GM19372 (cell line): ENCODE results near the gene RPL38.

ENCODE experiments used
- ATAC-seq: cut with Tn5 transposase; IDR thresholded peaks from one replicate; pipeline ENCODE4 v1.9.1; 2021; ENCODE audit warnings: mild to moderate bottlenecking, low read depth, moderate library complexity; ENCODE audit not compliant: unreplicated experiment

The RPL38 gene

DNA sequence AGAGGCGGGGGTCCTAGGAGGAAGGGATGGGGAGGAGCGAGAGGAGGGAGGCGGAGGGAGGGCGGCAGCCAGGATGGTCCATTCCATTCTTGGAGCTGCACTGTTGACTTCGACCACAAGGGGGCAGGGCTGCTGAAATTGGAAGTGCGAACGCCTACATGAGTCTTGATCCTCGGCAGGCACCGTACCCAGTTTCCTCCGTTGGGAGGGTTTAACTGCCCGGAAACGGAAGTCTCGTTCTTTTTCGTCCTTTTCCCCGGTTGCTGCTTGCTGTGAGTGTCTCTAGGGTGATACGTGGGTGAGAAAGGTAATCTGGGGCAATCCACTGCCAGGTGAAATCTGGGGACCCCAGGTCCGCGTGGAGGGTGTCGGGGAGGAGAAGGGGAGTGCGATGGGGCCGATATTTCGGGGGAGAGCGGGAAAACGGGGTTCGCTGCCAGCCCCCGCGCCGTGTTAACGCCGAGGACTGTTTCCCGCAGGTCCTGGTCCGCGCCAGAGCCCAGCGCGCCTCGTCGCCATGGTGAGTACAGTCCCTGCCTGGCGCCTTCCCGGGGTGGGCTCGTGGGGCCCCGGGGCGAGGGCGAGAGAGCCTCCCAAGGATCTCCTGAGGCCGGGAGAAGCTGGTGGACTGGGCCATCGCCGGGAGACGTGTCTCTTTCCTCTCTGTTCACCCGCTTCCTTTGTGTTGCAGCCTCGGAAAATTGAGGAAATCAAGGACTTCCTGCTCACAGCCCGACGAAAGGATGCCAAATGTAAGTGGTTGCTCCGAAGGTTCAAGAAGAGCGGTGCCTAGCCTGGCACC is at the start of gene RPL38:
Gene RPL38, plus strand, starts transcription at position 240 of the 802 bp plus-strand sequence. Its CDS starts 278 bp downstream, at position 518.
- peak; percentile 76 for ATAC-seq

DNA sequence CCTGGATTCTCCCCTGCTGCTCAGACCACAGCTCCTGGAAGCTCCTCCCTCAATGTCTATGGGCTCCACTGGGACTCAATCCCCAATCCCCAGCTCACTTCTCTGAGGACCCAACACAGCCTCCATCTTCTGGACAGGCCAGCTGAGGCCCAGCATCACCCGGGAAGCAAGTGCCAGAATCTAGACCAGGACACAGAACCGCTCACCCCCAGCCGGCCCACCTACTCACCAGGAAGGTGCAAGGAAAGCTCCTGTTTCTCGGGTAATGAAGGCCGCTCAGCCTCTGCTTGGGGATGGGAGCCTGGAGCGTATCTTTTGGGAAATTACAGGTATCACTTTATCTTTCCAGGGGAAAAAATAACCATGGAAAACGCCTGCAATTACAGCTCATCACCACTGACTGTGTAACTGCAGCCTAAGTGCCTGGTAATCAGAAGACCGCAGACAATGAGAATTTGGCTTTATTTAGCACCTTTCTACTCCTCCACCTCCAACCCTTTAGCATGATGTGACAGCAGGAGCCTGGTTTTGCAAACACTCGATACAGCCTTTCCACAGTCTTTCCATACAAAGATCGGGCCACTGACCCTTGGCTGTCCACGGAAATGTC is 49.6 kb upstream of the RPL38 start:
- ATAC-seq = no peak

DNA sequence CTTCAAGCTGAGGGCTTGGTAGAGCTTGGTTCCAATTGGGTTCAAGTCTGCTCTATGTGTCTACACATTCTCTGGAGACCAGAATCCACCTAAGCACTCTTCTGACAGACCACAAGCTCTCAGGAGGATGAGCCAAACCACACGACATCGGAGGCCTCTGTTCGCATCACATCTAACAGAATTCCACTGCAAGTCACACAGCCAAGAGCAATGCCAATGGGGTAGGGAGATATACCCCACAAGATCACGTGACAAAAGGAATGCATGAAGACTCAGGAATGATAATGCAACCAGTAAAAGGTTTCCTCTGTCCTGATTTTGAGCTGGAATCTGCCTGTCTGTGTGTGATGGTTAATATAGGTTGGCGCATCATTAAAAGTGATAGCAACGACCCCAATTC is 46.6 kb upstream of the RPL38 start:
- ATAC-seq = no peak

DNA sequence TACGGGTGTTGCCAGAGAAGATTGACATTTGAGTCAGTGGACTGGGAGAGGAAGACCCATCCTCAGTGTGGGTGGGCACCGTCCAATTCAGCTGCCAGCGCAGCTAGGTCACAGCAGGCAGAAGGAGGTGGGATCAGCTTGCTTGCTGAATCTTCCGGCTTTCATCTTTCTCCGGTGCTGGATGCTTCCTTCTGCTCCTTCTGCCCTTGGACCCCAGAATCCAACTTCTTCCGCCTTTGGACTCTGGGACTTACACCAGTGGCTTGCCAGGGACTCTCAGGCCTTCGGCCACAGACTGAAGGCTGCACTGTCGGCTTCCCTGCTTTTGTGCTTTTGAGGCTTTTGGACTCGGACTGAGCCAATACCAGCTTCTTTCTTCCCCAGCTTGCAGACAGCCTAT is 46.1 kb upstream of the RPL38 start:
- no peak for ATAC-seq

DNA sequence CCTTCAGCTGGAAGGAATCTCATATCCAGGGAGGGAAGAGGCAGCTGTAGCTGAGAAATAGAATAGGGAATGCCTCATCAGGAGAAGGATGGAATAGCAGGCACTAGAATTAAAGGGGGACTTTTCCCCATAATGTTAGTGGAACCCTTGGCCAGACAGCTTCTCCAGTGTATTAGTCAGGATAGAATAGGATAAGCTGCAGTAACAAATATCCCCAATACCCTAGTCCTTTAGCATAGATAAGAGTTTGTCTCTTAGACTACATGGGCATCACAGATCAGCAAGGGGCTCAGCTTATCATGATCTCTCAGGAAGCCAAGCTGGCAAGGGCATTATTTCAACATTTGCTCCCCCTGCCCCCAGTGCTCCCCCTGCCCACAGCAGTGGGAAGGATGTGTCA is 44.7 kb upstream of the RPL38 start:
- ATAC-seq = no peak

DNA sequence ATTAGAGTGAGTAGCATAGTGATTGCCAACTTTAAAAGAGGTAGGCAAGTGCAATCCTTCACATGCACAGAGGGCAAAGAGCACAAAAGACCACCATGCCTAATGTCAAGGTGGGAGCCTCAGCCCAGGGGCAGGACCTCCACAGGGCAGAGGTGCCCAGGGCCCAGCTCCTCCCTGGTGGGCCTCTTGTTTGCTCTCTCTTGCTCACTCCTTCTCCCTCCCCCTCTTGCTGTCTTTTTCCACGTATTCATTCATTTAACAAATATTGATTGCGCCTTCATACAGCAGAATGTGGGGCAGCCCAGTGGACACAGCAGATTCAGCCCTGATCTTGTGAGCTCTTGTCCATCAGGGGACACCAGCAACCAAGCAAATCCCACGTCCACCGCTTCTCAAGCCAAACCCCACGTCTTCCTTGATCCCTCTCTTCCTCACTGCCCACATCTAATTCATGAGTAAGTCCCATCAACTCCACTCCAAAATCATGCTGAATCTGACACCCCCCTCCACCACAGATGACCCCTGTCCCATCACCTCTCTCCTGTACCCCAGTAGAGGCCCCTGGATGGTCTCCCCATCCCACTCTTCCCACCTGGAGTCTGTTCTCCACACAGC is 44.1 kb upstream of the RPL38 start:
- no peak for ATAC-seq

DNA sequence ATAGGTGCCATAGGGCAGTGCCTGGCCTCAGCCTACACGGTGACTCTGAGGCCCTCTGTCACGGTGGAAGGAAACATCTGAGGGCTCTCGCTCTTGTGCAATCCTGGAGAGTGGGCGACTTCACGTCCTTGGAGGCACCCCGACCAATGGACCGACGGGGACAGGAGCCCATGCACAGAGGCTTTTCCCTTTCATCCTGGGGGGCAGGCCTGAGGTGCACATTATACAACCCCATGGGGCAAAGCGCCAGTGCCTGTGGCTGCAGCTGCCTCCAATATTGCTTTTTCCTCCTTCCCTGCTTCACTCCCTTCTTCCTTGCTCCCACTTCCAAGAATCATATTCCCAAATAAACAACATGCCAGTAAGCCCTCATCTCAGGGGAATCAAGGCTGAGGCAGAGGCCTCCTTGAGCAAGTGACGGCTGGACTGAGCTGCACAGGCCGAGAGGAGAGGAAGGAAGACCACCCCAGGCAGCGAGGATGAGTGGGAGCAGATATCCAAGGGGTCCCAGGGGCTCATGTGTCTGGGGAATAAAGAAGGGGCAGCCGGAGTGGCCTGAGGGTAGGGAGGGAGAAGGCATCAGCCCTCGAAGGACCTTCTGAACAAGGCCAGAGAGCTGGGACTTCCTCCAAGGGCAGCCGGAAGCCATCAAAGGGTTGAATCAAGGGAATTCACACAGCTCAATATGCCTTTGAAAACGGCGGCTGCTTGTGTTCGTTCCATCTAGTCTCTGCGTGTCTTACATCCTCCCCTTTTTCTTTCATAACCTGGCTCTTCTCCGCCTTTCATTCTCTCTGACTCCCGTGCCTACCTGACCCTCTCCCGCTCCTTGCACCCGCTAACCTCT is 42.6 kb upstream of the RPL38 start:
- ATAC-seq = no peak

DNA sequence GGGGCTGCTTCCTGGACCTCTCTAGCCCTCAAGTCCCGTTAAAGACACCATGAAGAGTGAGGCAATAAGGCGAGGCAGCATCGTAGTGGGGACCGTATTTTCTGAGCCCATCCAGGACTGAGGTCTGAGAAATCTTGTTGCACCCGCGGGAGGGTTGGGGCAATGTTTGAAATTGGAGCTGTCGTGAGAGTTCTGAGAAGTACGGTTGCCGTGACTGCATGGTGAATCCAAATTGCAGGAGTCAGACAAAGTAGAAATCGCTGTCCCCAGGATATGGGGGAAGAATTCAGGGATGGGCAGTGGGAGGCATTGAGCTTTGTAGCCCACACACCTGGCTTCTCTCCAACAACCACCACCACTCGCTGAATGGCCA is 42.0 kb upstream of the RPL38 start:
- no peak for ATAC-seq

DNA sequence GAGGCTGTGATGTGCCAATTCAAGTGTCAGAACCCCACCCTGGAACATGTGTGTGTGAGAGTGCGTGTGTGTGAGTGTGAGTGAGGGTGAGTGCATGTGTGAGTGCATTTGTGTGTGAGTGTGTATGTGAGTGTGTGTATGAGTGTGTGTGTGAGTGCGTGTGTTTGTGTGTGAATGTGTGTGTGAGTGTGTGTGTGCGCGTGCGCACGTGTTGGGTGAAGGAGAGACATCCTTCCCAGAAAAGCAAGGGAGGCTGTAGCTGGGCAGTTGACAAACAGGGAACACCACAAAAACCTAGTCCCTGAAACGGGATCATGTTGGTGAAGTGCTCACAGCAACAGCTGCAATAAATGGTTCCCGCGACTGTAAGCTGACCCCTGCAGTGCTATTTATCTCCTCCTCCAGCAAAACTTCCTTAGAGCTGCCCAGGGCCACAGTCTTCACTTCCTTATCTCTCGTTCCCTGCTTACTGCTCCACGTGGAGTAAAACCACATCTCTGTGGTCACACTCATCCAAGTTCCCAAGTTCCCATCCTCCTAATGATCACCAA is 40.1 kb upstream of the RPL38 start:
- no peak for ATAC-seq

DNA sequence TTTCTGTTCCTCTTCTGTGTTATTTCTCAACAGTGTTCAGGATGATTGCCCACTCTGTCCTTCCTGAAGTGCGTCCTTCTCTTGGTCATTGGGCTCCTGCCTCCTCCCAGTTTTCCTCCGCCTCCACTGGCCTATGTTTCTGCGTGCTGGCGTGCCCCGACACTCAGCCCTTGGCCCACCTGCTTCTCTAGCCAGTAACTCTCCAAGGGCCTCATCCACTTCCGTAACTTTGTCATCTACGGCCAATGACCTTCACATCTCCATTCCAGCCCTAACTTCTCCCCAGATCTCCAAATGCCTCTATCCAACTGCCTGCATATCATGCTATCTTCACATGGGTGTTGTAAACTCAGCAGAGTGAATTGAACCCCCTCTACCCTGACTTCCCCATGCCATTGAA is 39.6 kb upstream of the RPL38 start:
- ATAC-seq = no peak

DNA sequence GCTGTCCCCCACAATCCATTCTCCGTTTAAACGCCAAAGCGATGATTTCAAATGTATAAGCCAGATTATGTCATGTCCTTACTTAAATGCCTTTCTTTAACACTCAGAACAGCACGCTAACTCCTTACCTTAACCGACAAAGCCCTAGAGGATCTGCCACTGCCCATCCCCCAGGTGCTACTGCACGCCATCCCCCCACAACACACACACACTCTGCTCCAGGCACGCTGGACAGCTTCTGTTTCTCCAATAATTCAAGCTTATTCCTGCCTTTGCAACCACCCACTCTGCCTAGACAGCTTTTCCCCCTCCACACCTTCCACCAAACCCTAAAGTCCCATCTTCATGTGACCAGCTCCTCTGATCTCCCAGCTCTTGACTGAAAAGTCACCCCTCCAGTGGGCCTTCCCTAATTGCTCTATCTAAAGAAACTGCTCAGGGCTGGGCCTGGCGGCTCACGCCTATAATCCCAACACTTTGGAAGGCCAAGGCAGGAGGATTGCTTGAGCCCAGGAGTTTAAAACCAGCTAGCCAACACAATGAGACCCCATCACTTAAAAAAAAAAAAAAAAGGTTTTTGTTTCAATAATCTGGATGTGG is 38.9 kb upstream of the RPL38 start:
- ATAC-seq = no peak

DNA sequence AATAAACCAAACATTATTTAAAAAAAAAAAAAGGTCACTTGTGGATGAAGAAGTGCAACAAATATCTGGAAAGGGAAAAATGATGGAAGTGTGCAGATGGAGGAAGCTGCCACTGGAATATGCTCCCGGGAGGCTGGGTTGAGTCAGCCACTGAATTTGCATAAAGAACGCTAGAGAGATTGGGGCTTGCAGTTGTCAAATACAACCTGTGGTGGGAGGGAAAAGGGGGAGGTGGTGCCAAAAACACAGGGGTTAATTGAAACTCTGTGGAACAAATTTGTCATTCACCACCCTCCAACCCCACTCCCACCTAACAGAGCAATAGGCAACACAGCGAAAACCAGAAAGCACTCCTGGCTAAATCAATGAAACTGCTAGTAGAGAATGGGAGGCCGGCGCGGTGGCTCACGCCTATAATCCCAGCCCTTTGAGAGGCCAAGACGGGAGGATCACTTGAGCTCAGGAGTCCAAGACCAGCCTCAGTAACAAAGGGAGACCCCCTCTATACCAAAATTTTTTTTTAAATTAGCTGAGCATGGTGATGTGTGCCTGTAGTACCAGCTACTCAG is 37.6 kb upstream of the RPL38 start:
- no peak for ATAC-seq

DNA sequence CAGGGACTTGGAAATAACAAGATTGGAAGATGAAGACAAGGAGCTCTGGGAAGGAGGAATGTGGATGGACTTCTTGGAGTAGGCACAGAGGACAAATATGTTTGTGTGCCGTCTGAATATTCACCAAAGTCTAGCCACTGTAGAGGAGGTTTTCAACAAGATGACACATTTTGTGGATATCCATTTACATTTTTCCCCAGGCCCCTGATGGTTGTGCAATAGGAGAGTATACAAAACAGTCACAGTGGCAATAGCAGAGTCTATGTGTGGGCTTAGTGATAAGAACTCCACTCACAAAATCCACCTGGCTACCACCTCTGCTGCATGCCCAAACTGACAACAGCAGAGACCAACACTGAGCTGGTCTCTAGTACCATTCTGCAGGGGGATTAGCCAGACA is 32.6 kb upstream of the RPL38 start:
- ATAC-seq = no peak

DNA sequence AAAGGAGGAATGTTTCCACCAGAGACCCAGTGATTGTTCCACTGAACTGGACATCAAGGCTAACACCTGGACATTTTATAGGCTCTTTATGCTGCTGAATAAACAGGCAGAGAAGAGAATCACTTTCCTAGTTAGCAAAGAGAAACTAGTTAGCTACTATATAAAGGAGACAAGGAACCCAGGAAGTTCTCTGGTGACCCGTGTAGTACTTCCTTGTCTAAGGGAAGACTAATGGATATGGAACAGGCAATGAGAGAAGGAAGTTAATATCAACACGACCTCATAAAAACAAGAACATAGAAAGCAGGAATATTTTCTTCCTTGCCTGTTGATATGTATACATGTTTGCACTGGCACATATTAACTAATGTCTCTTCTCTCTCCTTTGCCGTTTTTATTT is 30.8 kb upstream of the RPL38 start:
- ATAC-seq = no peak

DNA sequence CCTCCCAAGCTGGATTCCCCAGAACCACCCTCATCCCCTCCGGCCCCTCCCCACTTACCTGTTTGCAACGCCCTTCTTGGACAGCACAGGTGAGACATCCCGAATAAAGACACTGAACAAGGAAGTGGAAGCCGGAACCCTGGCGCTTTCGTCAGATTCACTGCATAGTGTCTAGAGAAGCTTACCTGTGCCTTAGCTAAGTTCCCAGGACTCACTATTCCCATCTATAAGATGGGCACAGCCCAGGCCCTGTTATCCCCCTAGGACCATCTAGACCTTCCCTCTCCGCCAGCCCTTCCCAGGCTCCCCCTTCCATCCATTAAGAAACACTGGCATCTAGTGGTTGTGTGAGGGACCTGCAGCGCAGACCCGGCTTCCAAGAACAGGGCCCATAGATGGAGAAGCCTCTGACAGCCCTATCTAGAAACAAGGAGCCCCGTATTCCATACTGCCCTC is 26.9 kb upstream of the RPL38 start:
- ATAC-seq = no peak

DNA sequence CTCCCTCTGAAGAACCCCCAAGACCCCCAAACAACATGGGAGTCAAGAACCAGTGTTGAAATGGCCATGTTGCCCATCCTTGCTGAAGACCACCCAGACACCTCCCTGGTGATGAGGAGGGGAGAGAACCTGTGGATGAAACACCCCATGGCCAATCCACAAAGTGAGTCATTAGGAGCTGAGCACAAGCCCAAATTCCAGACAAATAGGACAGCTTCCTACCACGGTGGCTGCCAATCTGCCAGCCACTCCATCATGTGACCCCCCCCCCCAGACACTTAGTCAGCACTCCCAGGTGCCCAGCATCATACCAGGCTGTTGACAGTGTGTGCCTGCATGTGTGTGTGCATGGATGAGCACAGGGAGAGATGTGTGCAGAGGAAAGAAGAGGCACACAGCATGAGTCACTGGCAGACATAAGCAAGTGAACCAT is 26.4 kb upstream of the RPL38 start:
- no peak for ATAC-seq

DNA sequence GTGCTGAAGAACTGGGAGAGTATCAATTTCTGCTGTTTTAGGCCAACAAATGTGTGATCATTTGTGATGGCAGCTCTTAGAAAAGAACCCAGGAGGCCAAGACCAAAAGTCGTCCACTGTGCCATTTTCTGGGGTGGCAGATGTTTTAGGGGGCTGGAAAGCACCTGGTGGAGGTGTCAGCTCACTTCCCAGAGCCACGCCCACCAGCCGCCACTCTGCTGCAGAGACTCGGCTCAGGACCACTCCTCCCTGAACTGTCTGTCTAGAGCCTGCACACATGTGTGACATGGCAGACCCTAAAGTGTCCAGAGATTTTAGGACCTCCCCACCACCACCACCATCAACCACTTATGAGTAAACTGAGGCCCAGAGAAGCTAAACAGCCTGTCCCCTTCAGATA is 23.9 kb upstream of the RPL38 start:
- no peak for ATAC-seq

DNA sequence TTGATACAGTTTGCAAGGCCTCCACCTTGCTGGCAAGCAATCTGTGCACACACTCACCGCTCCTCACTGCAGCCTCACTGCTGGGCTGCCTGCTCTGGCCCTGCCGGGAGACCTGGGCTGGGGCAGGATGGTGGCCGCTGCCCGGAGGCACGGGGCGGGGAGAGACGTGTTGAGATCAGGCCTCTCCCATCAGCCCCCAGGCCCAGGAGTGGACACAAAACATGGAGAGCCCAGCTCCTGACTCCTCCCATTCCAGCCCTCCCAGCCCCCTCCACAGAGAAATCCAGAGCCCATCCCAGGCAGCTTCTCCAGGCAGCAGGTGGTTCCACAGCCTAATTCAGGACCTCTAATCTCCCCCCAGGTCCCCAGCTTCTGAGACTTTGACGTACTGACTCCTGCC is 23.1 kb upstream of the RPL38 start:
- ATAC-seq = no peak

DNA sequence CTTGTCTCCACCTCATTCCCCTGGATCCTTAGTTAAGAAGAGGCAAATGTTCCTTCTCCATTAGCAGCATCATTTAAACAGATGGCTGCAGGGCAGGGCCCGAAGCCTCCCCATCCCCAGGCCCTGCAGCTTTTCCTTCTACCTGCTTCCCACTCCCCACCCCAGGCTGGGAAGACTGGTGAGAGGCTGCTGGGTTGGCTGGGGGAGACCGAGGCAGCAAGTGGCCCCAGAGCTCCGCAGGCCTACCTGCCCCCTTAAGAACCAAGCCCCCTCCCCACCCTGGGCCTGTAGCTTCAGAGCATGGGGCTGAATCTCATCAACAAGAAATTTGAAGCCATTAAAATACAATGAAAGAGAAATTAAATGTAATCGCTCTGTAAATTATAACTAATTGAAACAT is 22.1 kb upstream of the RPL38 start:
- no peak for ATAC-seq
